ENCODE data around the gene ABCC4. TPM values are rescaled to one million over a fixed set of nuclear protein-coding genes. Genes with fewer than 3 reads are reported as not detected.

The ABCC4 gene
- total and polyA plus RNA-seq, 8 donors, result 0.80 to 8.7 (median 4.1) TPM

GRCh38 chr13:95234242-95234641, 67.0 kb downstream of the ABCC4 start:
- DNase-seq, result no peak
- FAIRE-seq, result no peak
- H3K9me3 ChIP-seq, result no peaks in the 10 kb centered on the region
- intact Hi-C loops (cut with DNase I), result no loop called here
- ATAC-seq, result no peak
- WGBS, 2 donors, result 84 to 85% methylated on average over 2 of the region's 2 CpGs
- H3K27me3 ChIP-seq, result no peaks in the 10 kb centered on the region
- H3K4me1 ChIP-seq, result peaks cover 0 to 7% (median 0%) of the 10 kb centered on the region in 3 donors
- H3K27ac ChIP-seq, result no peak overlapping the region
- no peak for TF ChIP-seq CTCF (IDR thresholded peaks at IDR 0.05)
- H3K36me3 ChIP-seq, result no peaks in the 10 kb centered on the region
- no peak overlapping the region for H3K4me3 ChIP-seq

GRCh38 chr13:95233026-95233635, 68.1 kb downstream of the ABCC4 start:
- intact Hi-C loops (cut with DNase I), result no loop called here
- 90 to 91% methylated on average over 4 of the region's 4 CpGs for WGBS, 2 donors
- no peaks in the 10 kb centered on the region for H3K9me3 ChIP-seq
- no peak for DNase-seq
- FAIRE-seq, result no peak
- no peak for TF ChIP-seq CTCF (IDR thresholded peaks at IDR 0.05)
- peaks cover 0 to 7% (median 0%) of the 10 kb centered on the region in 3 donors for H3K4me1 ChIP-seq
- H3K27ac ChIP-seq, result no peak overlapping the region
- no peaks in the 10 kb centered on the region for H3K27me3 ChIP-seq
- H3K36me3 ChIP-seq, result no peaks in the 10 kb centered on the region
- no peak overlapping the region for H3K4me3 ChIP-seq
- ATAC-seq, result no peak

- H3K9me3 ChIP-seq, result no peaks in the 10 kb centered on the region
- H3K4me3 ChIP-seq, result no peak overlapping the region
- FAIRE-seq (no peak), ATAC-seq (no peak), DNase-seq (no peak)
- no peak for TF ChIP-seq CTCF (IDR thresholded peaks at IDR 0.05)
- no peaks in the 10 kb centered on the region for H3K27me3 ChIP-seq
- H3K27ac ChIP-seq, result no peak overlapping the region
- intact Hi-C loops (cut with DNase I), result no loop called here
- no peaks in the 10 kb centered on the region for H3K4me1 ChIP-seq
- H3K36me3 ChIP-seq, result no peaks in the 10 kb centered on the region
- WGBS, 2 donors, result 87% methylated on average over 9 of the region's 9 CpGs
Observed at GRCh38 chr13:95231393-95231792, 69.9 kb downstream of the ABCC4 start.

GRCh38 chr13:95229855-95230254, 71.4 kb downstream of the ABCC4 start:
- Histone ChIP-seq H3K36me3 (no peaks in the 10 kb centered on the region), H3K4me3 (no peak overlapping the region), H3K4me1 (no peaks in the 10 kb centered on the region), H3K9me3 (no peaks in the 10 kb centered on the region), H3K27me3 (no peaks in the 10 kb centered on the region), H3K27ac (no peak overlapping the region)
- WGBS, 2 donors, result 79 to 83% methylated on average over 3 of the region's 3 CpGs
- FAIRE-seq, result no peak
- TF ChIP-seq CTCF (IDR thresholded peaks at IDR 0.05), result no peak
- intact Hi-C loops (cut with DNase I), result no loop called here
- ATAC-seq, result no peak
- DNase-seq, result no peak

- Histone ChIP-seq H3K4me3 (no peak overlapping the region), H3K27ac (no peak overlapping the region), H3K27me3 (no peaks in the 10 kb centered on the region), H3K36me3 (no peaks in the 10 kb centered on the region), H3K9me3 (no peaks in the 10 kb centered on the region), H3K4me1 (no peaks in the 10 kb centered on the region)
- FAIRE-seq, result no peak
- intact Hi-C loops (cut with DNase I), result no loop called here
- ATAC-seq, result peak in 1 of 4 donors; percentile 26
- no peak for DNase-seq
- WGBS, 2 donors, result 75 to 78% methylated on average over 5 of the region's 5 CpGs
- no peak for TF ChIP-seq CTCF (IDR thresholded peaks at IDR 0.05)
Observed at GRCh38 chr13:95228130-95228529, 73.1 kb downstream of the ABCC4 start.
